Measurements from ENCODE around the gene TTC24.
"Not testable (repeated sequence)": the region's sequence is repeated elsewhere in the genome, so short reads cannot be mapped to it uniquely, and the experiment has no call there.

The TTC24 gene

DNA sequence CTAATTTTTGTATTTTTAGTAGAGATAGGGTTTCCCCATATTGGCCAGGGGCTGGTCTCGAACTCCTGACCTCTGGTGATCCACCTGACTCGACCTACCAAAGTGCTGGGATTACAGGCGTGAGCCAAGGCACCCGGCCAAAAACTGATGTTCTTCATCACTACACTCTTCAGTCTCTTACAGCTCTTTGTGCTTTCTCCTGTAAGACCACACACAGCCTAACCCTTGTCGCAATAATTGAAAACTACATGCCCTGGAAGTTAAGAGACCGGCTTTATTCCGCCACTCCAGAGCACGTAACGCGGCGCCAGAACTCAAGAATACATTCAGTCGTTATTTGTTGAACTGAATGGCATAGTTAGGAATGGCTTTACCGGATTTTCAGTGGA is 21.2 kb downstream of the TTC24 start:
- H3K27ac ChIP-seq = peak overlapping the region; percentile 86
- TF ChIP-seq, protein P1, sequence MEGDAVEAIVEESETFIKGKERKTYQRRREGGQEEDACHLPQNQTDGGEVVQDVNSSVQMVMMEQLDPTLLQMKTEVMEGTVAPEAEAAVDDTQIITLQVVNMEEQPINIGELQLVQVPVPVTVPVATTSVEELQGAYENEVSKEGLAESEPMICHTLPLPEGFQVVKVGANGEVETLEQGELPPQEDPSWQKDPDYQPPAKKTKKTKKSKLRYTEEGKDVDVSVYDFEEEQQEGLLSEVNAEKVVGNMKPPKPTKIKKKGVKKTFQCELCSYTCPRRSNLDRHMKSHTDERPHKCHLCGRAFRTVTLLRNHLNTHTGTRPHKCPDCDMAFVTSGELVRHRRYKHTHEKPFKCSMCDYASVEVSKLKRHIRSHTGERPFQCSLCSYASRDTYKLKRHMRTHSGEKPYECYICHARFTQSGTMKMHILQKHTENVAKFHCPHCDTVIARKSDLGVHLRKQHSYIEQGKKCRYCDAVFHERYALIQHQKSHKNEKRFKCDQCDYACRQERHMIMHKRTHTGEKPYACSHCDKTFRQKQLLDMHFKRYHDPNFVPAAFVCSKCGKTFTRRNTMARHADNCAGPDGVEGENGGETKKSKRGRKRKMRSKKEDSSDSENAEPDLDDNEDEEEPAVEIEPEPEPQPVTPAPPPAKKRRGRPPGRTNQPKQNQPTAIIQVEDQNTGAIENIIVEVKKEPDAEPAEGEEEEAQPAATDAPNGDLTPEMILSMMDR (IDR thresholded peaks at IDR 0.05) = no peak
- TF ChIP-seq ZFX (IDR thresholded peaks at IDR 0.05; ENCODE audit: borderline replicate concordance) = no peak

DNA sequence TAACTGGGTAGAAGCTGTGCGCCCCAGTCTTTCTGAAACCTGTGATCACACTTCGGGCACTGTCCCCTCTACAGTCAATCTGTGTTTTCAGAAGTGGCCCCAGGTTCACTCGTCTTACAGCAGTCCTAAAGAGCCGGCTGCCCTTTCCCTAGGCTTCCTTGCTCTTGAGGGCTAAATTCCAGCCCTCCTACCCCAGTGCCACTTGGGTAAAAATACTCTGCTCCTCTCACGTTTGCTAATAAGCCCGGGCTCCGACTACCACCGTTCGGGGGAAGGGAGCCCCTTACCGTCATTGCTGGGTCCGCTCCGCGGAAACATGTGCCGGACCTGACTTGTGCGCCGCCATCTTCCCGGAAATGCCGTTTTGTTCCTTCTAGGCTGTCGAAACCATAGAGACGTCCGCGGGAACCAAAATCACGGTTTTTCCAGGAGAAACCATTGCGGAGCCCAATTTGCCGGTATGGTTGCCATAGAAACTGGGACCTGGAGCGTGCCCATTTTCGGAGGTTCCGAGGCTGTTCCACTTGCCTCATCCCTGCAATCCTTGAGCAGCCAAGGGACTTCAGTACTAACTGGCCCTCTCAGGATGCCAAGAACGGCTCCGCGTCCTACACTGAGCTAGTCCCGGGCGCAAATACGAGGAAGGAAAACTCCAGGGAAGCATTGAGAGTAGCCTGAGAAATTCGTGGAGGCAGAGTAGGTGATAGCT is 21.8 kb downstream of the TTC24 start, which contains the start of gene GPATCH4:
TSS of gene GPATCH4 (minus strand) at position 358 of the 709 bp plus-strand sequence.
- TF ChIP-seq, protein P1 (IDR thresholded peaks at IDR 0.05) = no peak
- no peak for TF ChIP-seq ZFX (IDR thresholded peaks at IDR 0.05; ENCODE audit: borderline replicate concordance)
- peak within 1 kb of the TSS; percentile 86 for H3K27ac ChIP-seq

DNA sequence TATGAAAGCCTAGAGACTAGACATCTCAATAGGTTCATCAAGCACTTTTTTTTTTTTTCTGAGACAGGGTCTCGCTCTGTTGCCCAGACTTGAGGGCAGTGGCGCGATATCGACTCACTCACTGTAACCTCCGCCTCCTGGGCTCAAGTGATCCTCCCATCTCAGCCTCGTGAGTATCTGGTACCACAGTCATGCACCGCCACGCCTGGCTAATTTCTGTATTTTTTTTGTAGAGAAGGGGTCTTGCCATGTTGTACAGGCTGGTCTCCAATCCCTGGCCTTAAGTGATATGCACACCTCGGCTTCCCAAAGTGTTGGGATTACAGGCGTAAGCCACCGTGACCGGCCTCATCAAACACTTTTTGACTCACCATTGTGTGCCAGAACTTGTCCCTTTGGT is 22.4 kb downstream of the TTC24 start:
- peak overlapping the region; percentile 86 for H3K27ac ChIP-seq
- no peak for TF ChIP-seq ZFX (IDR thresholded peaks at IDR 0.05; ENCODE audit: borderline replicate concordance)
- TF ChIP-seq, protein P1 (IDR thresholded peaks at IDR 0.05) = no peak

DNA sequence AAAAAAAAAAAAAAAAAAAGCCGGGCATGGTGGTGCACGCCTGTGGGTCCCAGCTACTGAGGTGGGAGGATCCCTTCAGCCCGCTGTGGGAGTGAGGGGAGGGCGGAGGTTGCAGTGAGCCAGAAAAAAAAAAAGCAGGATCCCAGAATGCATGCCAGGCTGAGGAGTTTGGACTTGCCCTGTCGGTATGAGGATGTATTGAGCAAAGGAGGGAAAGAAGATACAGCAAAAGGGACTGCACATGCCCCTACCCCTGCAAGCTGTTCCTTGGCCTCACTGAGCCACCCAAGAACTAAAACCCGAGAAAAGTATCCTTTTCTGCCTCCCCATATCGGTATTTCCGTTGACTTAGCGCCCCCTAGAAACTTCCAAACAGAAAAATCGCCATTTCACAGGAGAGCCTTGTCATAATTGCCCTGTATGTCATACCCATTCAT is 23.1 kb downstream of the TTC24 start:
- H3K27ac ChIP-seq = no peak overlapping the region; the same call in 1 of the 2 replicates
- TF ChIP-seq ZFX (IDR thresholded peaks at IDR 0.05; ENCODE audit: borderline replicate concordance) = no peak
- TF ChIP-seq, protein P1 (IDR thresholded peaks at IDR 0.05) = peak; percentile 79

DNA sequence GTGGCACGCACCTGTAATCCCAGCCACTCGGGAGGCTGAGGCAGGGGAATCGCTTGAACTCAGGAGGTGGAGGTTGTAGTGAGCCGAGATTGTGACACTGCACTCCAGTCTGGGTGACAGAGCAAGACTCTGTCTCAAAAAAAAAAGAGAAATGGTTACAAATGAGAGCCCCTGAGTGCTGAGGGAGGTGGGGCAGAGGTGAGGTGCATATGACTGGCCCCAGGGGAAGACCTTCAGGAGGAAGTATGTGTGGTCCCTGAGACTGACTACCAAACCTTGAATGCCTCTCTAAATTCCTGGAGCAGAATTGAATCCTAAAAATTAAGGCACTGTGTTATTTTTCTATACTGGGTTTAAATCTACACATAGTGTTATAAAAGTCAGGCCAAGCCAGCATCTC is 27.8 kb downstream of the TTC24 start:
- H3K27ac ChIP-seq = not testable (repeated sequence)

DNA sequence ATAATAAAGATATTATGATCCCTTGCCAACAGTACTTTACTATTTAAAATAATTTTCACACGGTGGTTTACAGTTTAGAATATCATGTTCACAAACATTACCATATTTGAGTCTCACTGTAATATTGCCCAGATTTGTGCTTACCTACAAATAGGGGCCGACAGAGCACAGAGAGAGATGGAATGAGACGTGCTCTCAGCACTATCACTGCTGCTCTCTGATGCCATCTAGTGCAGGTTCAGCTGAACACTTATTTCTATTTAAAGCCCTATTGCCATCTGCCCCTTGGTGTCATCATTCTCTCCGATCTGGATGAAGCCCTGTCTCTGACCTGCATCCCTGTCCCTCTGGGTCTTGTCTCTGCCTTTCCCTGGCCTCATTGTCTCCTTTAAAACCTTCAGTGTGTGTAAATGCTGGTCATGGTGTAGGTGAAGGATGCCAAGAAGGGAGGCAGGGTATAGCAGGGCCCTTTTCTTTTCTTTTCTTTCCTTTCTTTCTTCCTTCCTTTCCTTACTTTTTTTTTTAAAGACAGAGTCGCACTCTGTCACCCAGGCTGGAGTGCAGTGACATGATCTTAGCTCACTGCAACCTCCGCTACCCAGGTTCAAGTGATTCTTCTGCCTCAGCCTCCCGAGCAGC is 28.6 kb downstream of the TTC24 start:
- peak overlapping the region; percentile 7; the same call in 1 of the 2 replicates for H3K27ac ChIP-seq
- TF ChIP-seq, protein P1 (IDR thresholded peaks at IDR 0.05) = peak; percentile 99
- TF ChIP-seq ZFX (IDR thresholded peaks at IDR 0.05; ENCODE audit: borderline replicate concordance) = no peak

DNA sequence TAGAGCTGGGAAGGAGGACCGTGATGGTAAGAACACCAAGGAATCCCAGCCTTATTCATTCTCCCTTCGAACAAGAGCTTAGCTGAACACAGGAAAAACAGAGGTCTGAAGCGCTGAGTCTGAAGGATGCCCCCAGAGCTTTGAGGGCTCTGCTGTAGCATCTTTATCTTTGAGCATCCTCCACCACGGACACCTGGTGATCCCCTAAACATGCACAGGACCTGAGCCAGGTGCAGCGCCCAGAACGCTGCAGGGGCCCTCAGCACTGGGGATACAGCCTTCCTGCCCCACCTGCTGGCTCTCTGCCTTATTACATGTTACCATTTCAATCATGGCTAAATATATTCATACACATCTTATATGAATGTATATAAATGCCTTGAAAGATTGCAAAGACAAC is 29.5 kb downstream of the TTC24 start:
- TF ChIP-seq ZFX (IDR thresholded peaks at IDR 0.05; ENCODE audit: borderline replicate concordance) = no peak
- TF ChIP-seq, protein P1 (IDR thresholded peaks at IDR 0.05) = peak; percentile 76
- 0 out of 2 replicates have a peak overlapping the region, but pooled peaks have one; percentile 7 for H3K27ac ChIP-seq

DNA sequence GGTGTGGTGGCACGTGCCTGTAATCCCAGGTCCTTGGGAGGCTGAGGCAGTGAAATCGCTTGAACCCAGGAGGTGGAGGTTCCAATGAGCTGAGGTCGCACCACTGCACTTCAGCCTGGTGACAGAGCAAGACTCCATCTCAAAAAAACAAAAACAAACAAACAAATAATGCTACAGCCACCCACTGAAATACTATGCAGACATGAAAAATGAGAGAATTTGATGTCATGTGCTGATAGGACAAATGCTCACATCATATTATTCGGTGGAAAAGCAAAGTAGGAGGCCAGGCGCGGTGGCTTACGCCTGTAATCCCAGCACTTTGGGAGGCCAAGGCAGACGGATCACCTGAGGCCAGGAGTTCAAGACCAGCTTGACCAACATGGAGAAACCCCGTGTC is 30.5 kb downstream of the TTC24 start:
- H3K27ac ChIP-seq = not testable (repeated sequence)
